Prostate gland (tissue), 2 donors: ENCODE results near the gene BEAN1.

Source experiments
- CTCF ChIP-seq, 4 experiments: fragments of 200-600 bp in 2 of 4; fragments of 450-650 bp in 2 of 4; sonication (generic) in 2 of 4; IDR thresholded peaks; 1 replicate in 3 of 4; 2 replicates in 1 of 4; pipeline ENCODE4 v1.5.1; 2016 to 2019; ENCODE audit warnings: antibody characterized with exemption in 4 of 4, mild to moderate bottlenecking in 2 of 4, moderate library complexity in 2 of 4
- POLR2AphosphoS5 ChIP-seq: sonication (generic); formaldehyde crosslinking; IDR thresholded peaks from one replicate; pipeline ENCODE4 v1.6.1; 2017; ENCODE audit warnings: antibody characterized with exemption

- TF ChIP-seq CTCF (IDR thresholded peaks at IDR 0.05), result no peak
- TF ChIP-seq POLR2AphosphoS5, result no peak
These were observed 3.9 kb upstream of the BEAN1 start for GRCh38 chr16:66423177-66423576.
